ENCODE results near the gene DKK1. TPM values are rescaled to one million over a fixed set of nuclear protein-coding genes. Genes with fewer than 3 reads are reported as not detected.

Gene DKK1
- total RNA-seq, 1 donor from 2014 or later = 23.9 TPM

DNA sequence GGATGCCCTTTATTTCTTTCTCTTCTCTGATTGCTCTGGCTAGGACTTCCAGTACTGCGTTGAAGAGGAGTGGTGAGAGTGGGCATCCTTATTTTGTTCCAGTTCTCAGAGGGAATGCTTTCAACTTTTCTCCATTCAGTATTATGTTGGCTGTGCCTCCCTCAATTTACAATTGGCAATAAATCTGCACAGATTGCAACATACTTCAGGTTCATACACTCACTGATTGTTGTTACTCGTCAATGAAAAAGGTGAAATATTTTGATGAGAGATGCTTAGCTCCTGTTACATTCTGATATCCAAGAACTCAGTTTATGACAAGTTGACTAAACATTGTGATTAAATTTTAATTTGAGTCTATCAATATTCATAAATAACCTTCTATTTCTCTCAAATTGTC, 37.9 kb upstream of the DKK1 start:
- H3K36me3 Mint-ChIP-seq (ENCODE audit: unreplicated experiment) = peaks cover 3% of the 10 kb centered on the region
- no peak for DNase-seq (ENCODE audit: extremely low spot score, unreplicated experiment)
- TF ChIP-seq, protein P1, sequence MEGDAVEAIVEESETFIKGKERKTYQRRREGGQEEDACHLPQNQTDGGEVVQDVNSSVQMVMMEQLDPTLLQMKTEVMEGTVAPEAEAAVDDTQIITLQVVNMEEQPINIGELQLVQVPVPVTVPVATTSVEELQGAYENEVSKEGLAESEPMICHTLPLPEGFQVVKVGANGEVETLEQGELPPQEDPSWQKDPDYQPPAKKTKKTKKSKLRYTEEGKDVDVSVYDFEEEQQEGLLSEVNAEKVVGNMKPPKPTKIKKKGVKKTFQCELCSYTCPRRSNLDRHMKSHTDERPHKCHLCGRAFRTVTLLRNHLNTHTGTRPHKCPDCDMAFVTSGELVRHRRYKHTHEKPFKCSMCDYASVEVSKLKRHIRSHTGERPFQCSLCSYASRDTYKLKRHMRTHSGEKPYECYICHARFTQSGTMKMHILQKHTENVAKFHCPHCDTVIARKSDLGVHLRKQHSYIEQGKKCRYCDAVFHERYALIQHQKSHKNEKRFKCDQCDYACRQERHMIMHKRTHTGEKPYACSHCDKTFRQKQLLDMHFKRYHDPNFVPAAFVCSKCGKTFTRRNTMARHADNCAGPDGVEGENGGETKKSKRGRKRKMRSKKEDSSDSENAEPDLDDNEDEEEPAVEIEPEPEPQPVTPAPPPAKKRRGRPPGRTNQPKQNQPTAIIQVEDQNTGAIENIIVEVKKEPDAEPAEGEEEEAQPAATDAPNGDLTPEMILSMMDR (IDR thresholded peaks at IDR 0.05) = no peak
- H3K27me3 Mint-ChIP-seq (ENCODE audit: unreplicated experiment) = no peaks in the 10 kb centered on the region
- peaks cover 15% of the 10 kb centered on the region for H3K4me1 Mint-ChIP-seq (ENCODE audit: unreplicated experiment)
- peaks cover 21% of the 10 kb centered on the region for H3K9me3 Mint-ChIP-seq (ENCODE audit: unreplicated experiment)
- no peak overlapping the region for H3K4me3 Mint-ChIP-seq (ENCODE audit: unreplicated experiment)
- H3K27ac Mint-ChIP-seq (ENCODE audit: unreplicated experiment) = no peak overlapping the region

DNA sequence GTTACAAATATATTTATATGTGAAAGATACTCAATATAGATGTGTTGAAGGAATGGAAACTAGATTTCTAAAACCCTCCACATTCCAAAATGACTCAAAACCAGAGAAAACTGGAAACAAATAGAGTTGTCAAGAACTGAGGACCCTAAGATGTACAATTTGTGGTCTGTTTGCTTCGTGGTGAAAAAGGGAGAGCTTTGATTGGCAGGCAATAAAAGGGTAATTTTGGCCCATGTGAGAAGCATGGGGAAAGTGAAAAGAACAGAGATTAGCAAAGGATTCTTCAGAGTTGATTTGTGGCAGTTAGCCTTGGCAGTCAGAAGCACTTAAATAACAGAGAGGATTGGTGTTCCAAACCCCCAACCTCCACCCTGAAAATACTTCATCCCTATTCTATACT, 37.1 kb upstream of the DKK1 start:
- Mint-ChIP-seq H3K4me1 (ENCODE audit: unreplicated experiment) (peaks cover 15% of the 10 kb centered on the region), H3K4me3 (ENCODE audit: unreplicated experiment) (no peak overlapping the region), H3K36me3 (ENCODE audit: unreplicated experiment) (peaks cover 3% of the 10 kb centered on the region), H3K9me3 (ENCODE audit: unreplicated experiment) (peaks cover 21% of the 10 kb centered on the region), H3K27ac (ENCODE audit: unreplicated experiment) (no peak overlapping the region), H3K27me3 (ENCODE audit: unreplicated experiment) (no peaks in the 10 kb centered on the region)
- DNase-seq (ENCODE audit: extremely low spot score, unreplicated experiment) = no peak
- TF ChIP-seq, protein P1 (IDR thresholded peaks at IDR 0.05) = no peak

DNA sequence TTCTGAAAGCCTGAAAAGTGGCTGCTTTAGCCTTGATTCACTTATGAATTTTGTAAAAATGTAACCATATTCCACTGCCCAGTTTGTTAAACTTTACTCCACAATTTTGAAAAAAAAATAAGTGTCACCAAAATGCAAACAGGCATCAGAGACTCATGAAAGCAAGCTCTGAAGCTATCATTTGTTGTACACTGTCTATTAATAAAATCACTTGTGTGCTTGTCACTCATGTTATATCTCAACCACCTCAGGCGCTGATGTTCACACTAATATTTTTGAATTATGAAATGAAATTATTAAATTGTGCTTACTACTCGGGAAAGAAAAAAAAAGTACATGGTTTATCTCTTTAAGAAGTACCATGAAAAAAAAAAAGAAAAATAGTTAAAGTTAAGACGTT, 34.5 kb upstream of the DKK1 start:
- TF ChIP-seq, protein P1 (IDR thresholded peaks at IDR 0.05) = no peak
- Mint-ChIP-seq H3K9me3 (ENCODE audit: unreplicated experiment) (peaks cover 21% of the 10 kb centered on the region), H3K27ac (ENCODE audit: unreplicated experiment) (no peak overlapping the region), H3K36me3 (ENCODE audit: unreplicated experiment) (peaks cover 3% of the 10 kb centered on the region), H3K4me1 (ENCODE audit: unreplicated experiment) (peaks cover 15% of the 10 kb centered on the region), H3K27me3 (ENCODE audit: unreplicated experiment) (no peaks in the 10 kb centered on the region), H3K4me3 (ENCODE audit: unreplicated experiment) (no peak overlapping the region)
- DNase-seq (ENCODE audit: extremely low spot score, unreplicated experiment) = no peak

DNA sequence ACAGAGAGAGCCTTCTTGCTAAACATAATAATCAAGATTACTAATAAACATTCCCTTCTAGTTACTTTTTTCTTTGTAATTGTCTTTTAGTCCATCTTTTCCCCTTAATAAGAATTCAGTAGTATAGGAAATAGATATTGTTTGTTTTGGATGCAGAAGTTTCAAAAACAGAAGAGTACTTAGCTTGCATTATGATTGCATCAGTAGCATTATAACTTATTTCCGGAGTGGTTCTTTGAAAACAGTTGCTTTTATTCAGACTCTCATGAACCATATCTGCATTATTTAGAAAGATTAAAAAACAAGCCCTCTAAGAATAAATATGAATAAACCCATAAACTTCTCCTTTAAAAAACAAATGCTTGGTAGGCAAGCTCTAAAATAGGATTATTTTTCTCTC, 34.0 kb upstream of the DKK1 start:
- Mint-ChIP-seq H3K27me3 (ENCODE audit: unreplicated experiment) (no peaks in the 10 kb centered on the region), H3K27ac (ENCODE audit: unreplicated experiment) (peak overlapping the region; percentile 48)
- no peak for DNase-seq (ENCODE audit: extremely low spot score, unreplicated experiment)

DNA sequence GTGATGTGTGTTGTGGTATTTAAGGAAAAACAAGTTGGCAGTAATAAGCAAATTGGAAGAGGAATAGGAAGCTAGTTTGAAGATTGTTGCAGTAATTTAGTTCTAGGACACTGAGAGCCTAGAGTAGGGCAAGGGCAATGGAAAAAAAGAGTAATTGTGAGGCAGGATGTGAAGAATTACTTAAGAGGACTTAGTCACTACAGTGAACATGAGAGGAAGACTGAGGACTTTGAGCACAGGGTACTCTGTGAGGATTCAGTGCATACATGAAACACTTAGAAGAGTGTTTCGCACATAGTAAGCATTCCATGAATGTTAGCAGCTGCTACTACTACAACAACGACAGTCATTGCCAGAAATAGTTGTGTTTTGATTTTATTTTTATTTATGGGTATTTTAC, 30.9 kb upstream of the DKK1 start:
- H3K36me3 Mint-ChIP-seq (ENCODE audit: unreplicated experiment) = no peaks in the 10 kb centered on the region
- H3K4me3 Mint-ChIP-seq (ENCODE audit: unreplicated experiment) = no peak overlapping the region
- no peaks in the 10 kb centered on the region for H3K9me3 Mint-ChIP-seq (ENCODE audit: unreplicated experiment)
- H3K4me1 Mint-ChIP-seq (ENCODE audit: unreplicated experiment) = peaks cover 15% of the 10 kb centered on the region
- no peak for DNase-seq (ENCODE audit: extremely low spot score, unreplicated experiment)
- H3K27me3 Mint-ChIP-seq (ENCODE audit: unreplicated experiment) = no peaks in the 10 kb centered on the region
- TF ChIP-seq, protein P1 (IDR thresholded peaks at IDR 0.05) = no peak
- no peak overlapping the region for H3K27ac Mint-ChIP-seq (ENCODE audit: unreplicated experiment)

More for the DNA sequence above, 34.0 kb upstream of the DKK1 start:
- Mint-ChIP-seq H3K4me1 (ENCODE audit: unreplicated experiment) (peaks cover 15% of the 10 kb centered on the region), H3K36me3 (ENCODE audit: unreplicated experiment) (peaks cover 3% of the 10 kb centered on the region), H3K4me3 (ENCODE audit: unreplicated experiment) (no peak overlapping the region), H3K9me3 (ENCODE audit: unreplicated experiment) (peaks cover 16% of the 10 kb centered on the region)
- TF ChIP-seq, protein P1 (IDR thresholded peaks at IDR 0.05) = no peak

Measured in osteocyte (in vitro differentiated cells).